Brain pericyte (primary cell): ENCODE data around the gene YJU2.

ENCODE experiments used
- DNase-seq: peaks from one replicate; pipeline ENCODE4 v3.0.0-alpha.2; 2012; ENCODE audit warnings: low read depth, low spot score

YJU2 gene

GRCh38 chr19:4298810-4299550, 52.1 kb downstream of the YJU2 start:
- no peak for DNase-seq

GRCh38 chr19:4300589-4300988, 53.7 kb downstream of the YJU2 start:
- DNase-seq = no peak

- DNase-seq = no peak
Measured at GRCh38 chr19:4301590-4302242, 54.8 kb downstream of the YJU2 start.

- no peak for DNase-seq
Measured at GRCh38 chr19:4302243-4302640, 55.4 kb downstream of the YJU2 start, which contains the start of gene TMIGD2. Gene TMIGD2 (minus strand): TSS chr19:4302389. CDS start chr19:4302385, 4 bp downstream.

- no peak for DNase-seq
Measured at GRCh38 chr19:4303819-4304537, 57.1 kb downstream of the YJU2 start.

GRCh38 chr19:4304538-4305256, 57.8 kb downstream of the YJU2 start, which contains the start of gene FSD1:
Gene FSD1 (plus strand): TSS chr19:4304598. CDS start chr19:4304747, 149 bp downstream.
- DNase-seq = no peak

GRCh38 chr19:4305257-4305612, 58.4 kb downstream of the YJU2 start:
- DNase-seq = no peak

GRCh38 chr19:4305659-4306058, 58.8 kb downstream of the YJU2 start:
- no peak for DNase-seq

GRCh38 chr19:4310247-4311121, 63.6 kb downstream of the YJU2 start:
- DNase-seq = no peak

- DNase-seq = no peak
Measured at GRCh38 chr19:4313847-4314490, 67.1 kb downstream of the YJU2 start.

GRCh38 chr19:4316956-4317355, 70.1 kb downstream of the YJU2 start:
- no peak for DNase-seq

- DNase-seq = no peak
Measured at GRCh38 chr19:4318460-4318859, 71.6 kb downstream of the YJU2 start.
